ENCODE data around the gene NEK4.

DNA sequence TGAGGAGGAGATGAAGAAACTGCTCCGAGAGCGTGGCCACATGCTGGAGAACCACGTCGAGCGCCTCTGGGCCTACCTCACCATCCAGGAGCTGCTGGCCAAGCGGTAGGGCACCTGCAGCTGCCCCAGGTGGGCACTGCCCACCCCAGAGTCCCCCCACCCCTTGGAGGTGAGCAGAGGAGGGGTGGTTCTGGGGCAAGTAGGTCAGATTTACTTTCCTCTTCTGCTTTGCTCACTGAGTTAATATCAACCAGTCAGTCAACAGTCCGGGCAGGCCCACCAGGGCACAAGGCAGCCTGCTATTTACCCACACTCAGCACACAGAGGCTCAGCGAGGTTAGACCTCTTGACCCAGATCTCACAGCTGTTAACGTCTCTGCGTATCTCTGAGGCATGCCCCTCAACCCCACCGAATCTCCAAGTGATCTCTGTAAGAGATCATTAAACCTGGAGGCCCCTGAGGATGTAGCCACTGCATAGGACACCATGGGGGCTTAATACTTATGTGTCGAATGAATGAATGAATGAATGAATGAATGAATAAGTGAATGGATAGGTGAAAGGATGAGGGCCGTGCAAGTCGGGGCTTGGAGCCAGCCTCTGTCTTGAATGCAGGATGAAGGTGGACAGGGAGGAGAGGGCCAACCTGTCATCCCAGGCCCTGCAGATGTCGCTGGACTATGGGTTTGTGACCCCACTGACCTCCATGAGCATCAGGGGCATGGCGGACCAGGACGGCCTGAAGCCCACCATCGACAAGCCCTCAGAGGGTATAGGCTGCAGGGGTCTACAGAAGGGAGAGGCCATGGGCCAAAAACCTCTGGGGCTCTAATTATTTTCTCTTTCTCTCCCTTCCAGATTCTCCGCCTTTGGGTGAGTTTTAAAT lies 15.8 kb upstream of the NEK4 start:
- TF ChIP-seq, protein P1, sequence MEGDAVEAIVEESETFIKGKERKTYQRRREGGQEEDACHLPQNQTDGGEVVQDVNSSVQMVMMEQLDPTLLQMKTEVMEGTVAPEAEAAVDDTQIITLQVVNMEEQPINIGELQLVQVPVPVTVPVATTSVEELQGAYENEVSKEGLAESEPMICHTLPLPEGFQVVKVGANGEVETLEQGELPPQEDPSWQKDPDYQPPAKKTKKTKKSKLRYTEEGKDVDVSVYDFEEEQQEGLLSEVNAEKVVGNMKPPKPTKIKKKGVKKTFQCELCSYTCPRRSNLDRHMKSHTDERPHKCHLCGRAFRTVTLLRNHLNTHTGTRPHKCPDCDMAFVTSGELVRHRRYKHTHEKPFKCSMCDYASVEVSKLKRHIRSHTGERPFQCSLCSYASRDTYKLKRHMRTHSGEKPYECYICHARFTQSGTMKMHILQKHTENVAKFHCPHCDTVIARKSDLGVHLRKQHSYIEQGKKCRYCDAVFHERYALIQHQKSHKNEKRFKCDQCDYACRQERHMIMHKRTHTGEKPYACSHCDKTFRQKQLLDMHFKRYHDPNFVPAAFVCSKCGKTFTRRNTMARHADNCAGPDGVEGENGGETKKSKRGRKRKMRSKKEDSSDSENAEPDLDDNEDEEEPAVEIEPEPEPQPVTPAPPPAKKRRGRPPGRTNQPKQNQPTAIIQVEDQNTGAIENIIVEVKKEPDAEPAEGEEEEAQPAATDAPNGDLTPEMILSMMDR (IDR thresholded peaks at IDR 0.05 in 2 of 3, conservative IDR thresholded peaks at IDR 0.05 in 1 of 3; ENCODE audit: borderline replicate concordance in 1 of 3, insufficient read depth in 1 of 3, low read depth in 2 of 3, low read length in 2 of 3), result no peak
- no peak for TF ChIP-seq EZH2phosphoT487 (IDR thresholded peaks at IDR 0.05; ENCODE audit: borderline replicate concordance)
